Erythroblast (primary cell): ENCODE data around the gene MYL6B.

Source experiments
- DNase-seq, 2 experiments: peaks; one replicate each; lab custom pipeline; 2025; lab: John Stamatoyannopoulos, UW
- GATA1 ChIP-seq: IDR thresholded peaks from 2 replicates; pipeline ENCODE4 v1.6.1; 2011; ENCODE audit warnings: low read depth, mild to moderate bottlenecking, control low read depth, low read length, moderate library complexity
- POLR2A ChIP-seq: IDR thresholded peaks from 2 replicates; pipeline ENCODE4 v1.6.1; 2011; ENCODE audit warnings: mild to moderate bottlenecking, low read length

The MYL6B gene

GRCh38 chr12:56160894-56161689 lies 8.7 kb downstream of the MYL6B start:
- DNase-seq = no peak
- TF ChIP-seq GATA1 = no peak
- TF ChIP-seq POLR2A = peak; percentile 27

- no peak for DNase-seq
- TF ChIP-seq POLR2A (no peak), GATA1 (no peak)
These were observed 9.4 kb downstream of the MYL6B start for GRCh38 chr12:56161690-56162351.

- no peak for TF ChIP-seq POLR2A
- no peak for TF ChIP-seq GATA1
- DNase-seq = no peak
These were observed 10.3 kb downstream of the MYL6B start for GRCh38 chr12:56162468-56163290.

- TF ChIP-seq GATA1 (no peak), POLR2A (peak; percentile 36)
- no peak for DNase-seq
These were observed 11.4 kb downstream of the MYL6B start for GRCh38 chr12:56163533-56164344.

GRCh38 chr12:56164345-56164729 lies 11.9 kb downstream of the MYL6B start:
- no peak for TF ChIP-seq GATA1
- peak; percentile 5 for TF ChIP-seq POLR2A
- DNase-seq = no peak

- DNase-seq = no peak
- TF ChIP-seq POLR2A = peak; percentile 6
- no peak for TF ChIP-seq GATA1
These were observed 13.0 kb downstream of the MYL6B start for GRCh38 chr12:56165369-56165768.

GRCh38 chr12:56169229-56169759 lies 16.9 kb downstream of the MYL6B start:
- no peak for DNase-seq
- TF ChIP-seq POLR2A = no peak
- no peak for TF ChIP-seq GATA1

DNA sequence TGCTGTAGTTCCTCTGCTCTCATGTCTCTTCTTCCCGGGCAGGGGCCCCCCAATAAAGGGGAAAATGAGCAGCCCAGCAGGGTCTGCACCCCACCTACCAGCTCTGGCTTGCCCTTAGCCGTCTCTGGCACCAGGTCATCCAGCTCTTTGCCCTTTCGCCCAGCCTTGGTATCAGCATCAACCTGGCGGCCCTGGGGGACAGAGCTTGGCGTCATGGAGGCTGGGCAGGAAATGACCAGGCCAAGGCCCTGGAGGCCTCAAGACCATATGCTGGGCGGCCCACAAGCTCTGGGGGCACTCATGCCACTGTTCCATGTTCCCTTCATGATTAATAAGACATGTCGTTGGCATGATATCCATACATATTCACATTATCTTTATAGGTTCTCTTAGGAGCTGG lies 20.5 kb downstream of the MYL6B start:
- TF ChIP-seq GATA1 (no peak), POLR2A (no peak)
- DNase-seq = no peak

DNA sequence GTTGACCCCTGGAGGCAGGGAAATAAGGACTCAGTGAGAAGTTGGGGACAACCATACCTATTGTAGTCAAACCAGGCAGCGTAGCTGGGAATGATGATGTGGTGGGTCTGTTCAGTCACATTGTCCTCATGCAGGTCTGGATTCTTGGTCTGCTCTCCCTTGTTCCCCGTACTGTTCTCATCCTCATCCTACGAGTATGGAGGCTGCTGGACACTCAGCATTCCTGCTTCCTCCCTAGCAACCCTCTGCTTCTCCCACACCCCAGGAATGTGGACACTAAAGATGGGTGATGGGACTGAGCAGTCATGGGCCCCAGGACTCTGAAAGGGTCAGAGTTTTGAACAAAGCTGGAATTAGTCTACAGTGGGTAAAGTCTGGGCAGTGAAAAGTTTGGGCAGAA lies 26.0 kb downstream of the MYL6B start:
- TF ChIP-seq POLR2A (no peak), GATA1 (no peak)
- DNase-seq = no peak

- no peak for DNase-seq
- TF ChIP-seq GATA1 = no peak
- no peak for TF ChIP-seq POLR2A
These were observed 34.6 kb downstream of the MYL6B start for GRCh38 chr12:56186957-56187356.

DNA sequence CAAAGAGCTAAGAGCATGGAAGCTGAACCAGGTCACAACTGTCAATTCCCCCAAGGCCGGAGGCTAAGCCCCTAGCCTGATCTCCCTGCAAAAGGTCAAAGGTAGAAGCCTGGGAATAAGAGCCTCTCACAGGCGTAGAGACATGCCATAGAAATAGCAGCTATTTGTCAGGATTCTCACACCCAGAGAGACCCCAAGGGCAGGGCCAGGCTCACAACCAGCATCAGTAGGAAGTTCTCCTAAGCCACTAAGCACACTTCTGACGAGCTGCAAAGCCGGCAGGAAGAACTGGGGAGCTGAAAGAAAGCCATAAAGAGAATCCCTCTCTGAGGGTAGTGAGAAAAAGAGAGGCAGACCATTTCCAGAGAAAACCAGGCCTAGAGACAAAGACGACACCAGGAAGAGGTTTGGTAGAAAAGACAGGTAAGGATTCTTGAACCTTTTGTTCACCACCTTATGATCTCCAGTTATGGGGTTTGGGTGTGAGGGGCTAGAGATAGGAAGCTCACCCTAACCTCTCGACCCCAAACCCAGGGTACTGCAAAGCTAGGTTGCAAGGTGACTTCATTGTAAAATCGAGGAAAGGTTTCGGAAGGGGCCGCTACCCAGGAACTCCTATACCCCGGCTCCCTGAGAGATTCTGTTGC lies 35.9 kb downstream of the MYL6B start:
- DNase-seq = peak; percentile 34 to 55
- TF ChIP-seq POLR2A (no peak), GATA1 (no peak)

GRCh38 chr12:56188778-56189098 lies 36.4 kb downstream of the MYL6B start:
- DNase-seq = no peak
- TF ChIP-seq GATA1 (no peak), POLR2A (no peak)

DNA sequence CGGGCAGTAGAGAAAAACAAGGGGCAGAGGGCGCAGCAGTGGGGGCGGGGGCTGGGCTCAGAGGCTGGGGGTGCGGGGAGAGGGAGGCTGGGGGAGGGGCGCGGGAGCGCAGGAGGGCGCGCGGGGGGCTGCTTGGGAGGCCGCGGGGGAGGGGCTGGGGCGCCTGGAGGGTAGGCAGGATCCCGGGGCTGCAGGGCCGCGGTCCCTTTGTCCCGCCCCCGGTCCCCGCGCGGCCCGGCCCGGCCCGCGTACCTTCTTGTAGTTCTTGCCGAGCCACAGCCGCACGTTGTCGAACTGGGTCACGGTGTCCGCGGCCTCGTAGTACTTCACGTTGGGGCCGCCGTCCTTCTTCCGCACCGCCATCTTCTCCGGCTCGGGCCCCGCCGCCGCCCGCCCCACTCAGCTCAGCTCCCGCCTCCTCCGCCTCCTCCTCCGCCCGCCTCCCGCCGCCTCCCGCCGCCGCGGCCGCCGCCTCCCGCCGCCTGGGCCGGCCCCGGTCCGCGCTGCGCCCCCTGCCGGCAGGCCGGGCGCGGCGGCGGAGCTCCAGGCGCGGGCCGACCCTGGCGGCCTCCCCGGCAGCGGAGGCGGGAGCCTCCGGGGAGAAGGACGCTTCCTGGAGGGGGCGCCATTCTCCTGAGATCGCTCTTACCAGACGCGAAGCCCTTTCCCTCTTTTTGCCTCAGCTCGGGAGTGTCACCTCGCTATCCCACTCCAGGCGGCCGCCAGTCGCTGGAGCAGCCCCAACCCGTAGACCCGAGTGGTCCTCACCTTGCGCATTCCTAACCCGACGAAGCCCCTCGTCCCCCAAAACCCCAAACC lies 36.9 kb downstream of the MYL6B start, which contains the start of gene SMARCC2:
SMARCC2 (minus strand) TSS at position 385 of the 819 bp plus-strand sequence; CDS start at position 363, 22 bp downstream.
- peak; percentile 90 to 96 for DNase-seq
- no peak for TF ChIP-seq POLR2A
